GM18498 (cell line): ENCODE measurements around the gene NPLOC4.

Experiments used
- ATAC-seq: cut with Tn5 transposase; IDR thresholded peaks from one replicate; pipeline ENCODE4 v1.9.1; 2021; ENCODE audit warnings: mild to moderate bottlenecking, moderate library complexity; ENCODE audit not compliant: unreplicated experiment

NPLOC4 gene

GRCh38 chr17:81568416-81568815, 68.5 kb downstream of the NPLOC4 start:
- no peak for ATAC-seq

- no peak for ATAC-seq
Measured at GRCh38 chr17:81567191-81567590, 69.7 kb downstream of the NPLOC4 start.

GRCh38 chr17:81566461-81567126, 70.3 kb downstream of the NPLOC4 start:
- ATAC-seq = no peak

GRCh38 chr17:81565231-81565630, 71.7 kb downstream of the NPLOC4 start:
- ATAC-seq = no peak

- no peak for ATAC-seq
Measured at GRCh38 chr17:81564778-81565177, 72.1 kb downstream of the NPLOC4 start.

- no peak for ATAC-seq
Measured at GRCh38 chr17:81563861-81564586, 72.9 kb downstream of the NPLOC4 start.

- no peak for ATAC-seq
Measured at GRCh38 chr17:81561494-81561885, 75.4 kb downstream of the NPLOC4 start.

GRCh38 chr17:81558941-81559806, 77.7 kb downstream of the NPLOC4 start:
- ATAC-seq = no peak

- ATAC-seq = no peak
Measured at GRCh38 chr17:81558115-81558468, 78.8 kb downstream of the NPLOC4 start.

GRCh38 chr17:81557276-81558114, 79.4 kb downstream of the NPLOC4 start:
- no peak for ATAC-seq

- ATAC-seq = no peak
Measured at GRCh38 chr17:81556863-81557262, 80.0 kb downstream of the NPLOC4 start.

- no peak for ATAC-seq
Measured at GRCh38 chr17:81556175-81556691, 80.7 kb downstream of the NPLOC4 start.

- no peak for ATAC-seq
Measured at GRCh38 chr17:81553616-81554181, 83.2 kb downstream of the NPLOC4 start.

GRCh38 chr17:81553018-81553615, 83.8 kb downstream of the NPLOC4 start:
- ATAC-seq = peak; percentile 38

GRCh38 chr17:81552244-81553017, 84.5 kb downstream of the NPLOC4 start, which contains the start of gene FAAP100:
FAAP100 (minus strand) TSS chr17:81552353; CDS start chr17:81552330, 23 bp downstream.
- peak; percentile 56 for ATAC-seq

GRCh38 chr17:81551458-81552243, 85.3 kb downstream of the NPLOC4 start:
- ATAC-seq = peak; percentile 31

- no peak for ATAC-seq
Measured at GRCh38 chr17:81550830-81551457, 86.0 kb downstream of the NPLOC4 start.

GRCh38 chr17:81550285-81550684, 86.6 kb downstream of the NPLOC4 start:
- no peak for ATAC-seq
